H1 (cell line): ENCODE measurements around the gene SLC24A3. TPM values are rescaled to one million over a fixed set of nuclear protein-coding genes. Genes with fewer than 3 reads are reported as not detected.

Experiments
- CTCF ChIA-PET: fragments of 300-600 bp; sonication (Branson Sonifier 250); formaldehyde crosslinking; loops from one replicate; lab custom pipeline; 2021; ENCODE audit not compliant: partially characterized antibody; lab: Charles Lee
- POLR2A ChIA-PET: fragments of 300-600 bp; sonication (Branson Sonifier 250); formaldehyde crosslinking; loops from one replicate; lab custom pipeline; 2021; ENCODE audit warnings: inconsistent platforms; ENCODE audit not compliant: partially characterized antibody; lab: Charles Lee
- DNase-seq, 2 experiments: peaks; one replicate each; pipeline versions ENCODE4 v3.0.0 to v3.0.0-alpha.2; 2010 to 2022; ENCODE audit warnings: low spot score in 2 of 2, low read depth in 1 of 2, mixed read lengths in 1 of 2
- FAIRE-seq: peaks from 2 replicates; lab custom pipeline; 2011; peaks lifted over from hg19 to GRCh38; lab: Jason Lieb, UNC
- H2AFZ ChIP-seq: 2 replicates; pipeline ENCODE4 v1.8.1; 2012; ENCODE audit warnings: low read length, inconsistent platforms
- H2AK5ac ChIP-seq: 2 replicates; pipeline ENCODE4 v1.6.1; 2013; ENCODE audit warnings: low read depth, low read length
- H2BK120ac ChIP-seq: replicated peaks from 2 replicates; pipeline ENCODE3; 2013; ENCODE audit warnings: low read depth, low read length, inconsistent platforms
- H2BK12ac ChIP-seq: 2 replicates; pipeline ENCODE4 v1.6.1; 2013; ENCODE audit warnings: low read depth, low read length
- H2BK15ac ChIP-seq: 2 replicates; pipeline ENCODE4 v1.6.1; 2013; ENCODE audit warnings: low read length
- H2BK20ac ChIP-seq: 2 replicates; pipeline ENCODE4 v1.6.1; 2013; ENCODE audit warnings: low read length
- H2BK5ac ChIP-seq: 2 replicates; pipeline ENCODE4 v1.6.1; 2013; ENCODE audit warnings: low read depth, low read length
- H3K14ac ChIP-seq: 2 replicates; pipeline ENCODE4 v1.6.1; 2013; ENCODE audit warnings: inconsistent platforms; ENCODE audit not compliant: insufficient read length
- H3K18ac ChIP-seq: 2 replicates; pipeline ENCODE4 v1.6.1; 2013; ENCODE audit warnings: low read length; ENCODE audit errors: extremely low read depth
- H3K23ac ChIP-seq: 2 replicates; pipeline ENCODE4 v1.6.1; 2013; ENCODE audit warnings: inconsistent platforms; ENCODE audit not compliant: insufficient read length
- H3K23me2 ChIP-seq: 2 replicates; pipeline ENCODE4 v1.6.1; 2013; ENCODE audit warnings: low read depth, low read length
- H3K27ac ChIP-seq: 2 replicates; pipeline ENCODE4 v1.6.1; 2011; ENCODE audit warnings: low read depth, low read length, inconsistent platforms
- H3K27me3 ChIP-seq, 4 experiments: replicated peaks in 1 of 4; 1 replicate in 1 of 4; 2 replicates in 3 of 4; pipeline versions ENCODE4 v1.6.1 to v1.8.1; 2011 to 2013; ENCODE audit warnings: low read length in 3 of 4, mild to moderate bottlenecking in 3 of 4, inconsistent platforms in 2 of 4, mixed read lengths in 2 of 4, moderate library complexity in 1 of 4; ENCODE audit not compliant: control insufficient read depth in 3 of 4, insufficient read depth in 3 of 4; ENCODE audit errors: extremely low read depth in 1 of 4
- H3K36me3 ChIP-seq, 4 experiments: 2 replicates each; pipeline versions ENCODE4 v1.6.1 to v1.8.1; 2011 to 2013; ENCODE audit warnings: mild to moderate bottlenecking in 4 of 4, low read length in 3 of 4, moderate library complexity in 2 of 4, control low read depth in 1 of 4, inconsistent platforms in 1 of 4; ENCODE audit not compliant: insufficient read depth in 4 of 4, control insufficient read depth in 2 of 4
- H3K4ac ChIP-seq: replicated peaks from 2 replicates; pipeline ENCODE3; 2013; ENCODE audit warnings: low read length, low read depth, mixed read lengths, inconsistent platforms; ENCODE audit not compliant: insufficient read length
- H3K4me1 ChIP-seq, 4 experiments: replicated peaks in 1 of 4; 1 replicate in 1 of 4; 2 replicates in 3 of 4; pipeline versions ENCODE4 v1.6.1 to v1.8.1; 2011 to 2013; ENCODE audit warnings: low read length in 3 of 4, inconsistent platforms in 2 of 4, mixed read lengths in 1 of 4; ENCODE audit not compliant: insufficient read depth in 4 of 4, control insufficient read depth in 3 of 4
- H3K4me2 ChIP-seq, 2 experiments: 2 replicates each; pipeline versions ENCODE4 v1.6.1 to v1.8.1; 2011 to 2013; ENCODE audit warnings: low read depth in 2 of 2, low read length in 2 of 2, control low read depth in 1 of 2, inconsistent platforms in 1 of 2, mild to moderate bottlenecking in 1 of 2; ENCODE audit not compliant: insufficient read depth in 1 of 2
- H3K4me3 ChIP-seq, 4 experiments: fragments of 200-600, 300-600 bp in 1 of 4; sonication (generic), shearing (Covaris generic), sonication (Bioruptor Twin) in 1 of 4; 2 replicates each; pipeline versions ENCODE4 v1.5.1 to v1.8.1; 2011 to 2016; ENCODE audit warnings: low read length in 4 of 4, low read depth in 3 of 4, control low read depth in 2 of 4, inconsistent platforms in 2 of 4, mild to moderate bottlenecking in 2 of 4, mixed read lengths in 1 of 4, moderate library complexity in 1 of 4; ENCODE audit not compliant: insufficient read depth in 2 of 4; ENCODE audit errors: extremely low read depth in 1 of 4
- H3K56ac ChIP-seq: replicated peaks from 2 replicates; pipeline ENCODE3; 2013; ENCODE audit warnings: low read depth, mild to moderate bottlenecking, mixed read lengths, low read length, inconsistent platforms; ENCODE audit not compliant: insufficient read length
- H3K79me1 ChIP-seq: 2 replicates; pipeline ENCODE4 v1.6.1; 2013; ENCODE audit warnings: low read depth, low read length, control low read depth
- H3K79me2 ChIP-seq, 2 experiments: 2 replicates each; pipeline versions ENCODE4 v1.6.1 to v1.8.1; 2012 to 2013; ENCODE audit warnings: low read length in 2 of 2, mild to moderate bottlenecking in 2 of 2, inconsistent platforms in 1 of 2; ENCODE audit not compliant: insufficient read depth in 2 of 2, control insufficient read depth in 1 of 2
- H3K9ac ChIP-seq, 4 experiments: replicated peaks in 1 of 4; 1 replicate in 1 of 4; 2 replicates in 3 of 4; pipeline versions ENCODE4 v1.6.1 to v1.8.1; 2011 to 2013; ENCODE audit warnings: low read depth in 3 of 4, low read length in 3 of 4, control low read depth in 2 of 4, mild to moderate bottlenecking in 2 of 4, moderate library complexity in 2 of 4, inconsistent platforms in 1 of 4; ENCODE audit errors: extremely low read depth in 1 of 4
- H3K9me3 ChIP-seq, 2 experiments: 2 replicates each; pipeline versions ENCODE4 v1.6.1 to v1.8.1; 2012 to 2013; ENCODE audit warnings: mild to moderate bottlenecking in 2 of 2, moderate library complexity in 2 of 2, control low read depth in 1 of 2, inconsistent platforms in 1 of 2, low read depth in 1 of 2, low read length in 1 of 2, mixed read lengths in 1 of 2; ENCODE audit not compliant: insufficient read depth in 2 of 2
- H4K20me1 ChIP-seq, 2 experiments: replicated peaks in 1 of 2; 2 replicates each; pipeline versions ENCODE3 to v1.8.1; 2011 to 2013; ENCODE audit warnings: inconsistent platforms in 2 of 2, low read length in 2 of 2, mild to moderate bottlenecking in 1 of 2; ENCODE audit not compliant: insufficient read depth in 2 of 2, control insufficient read depth in 1 of 2
- H4K5ac ChIP-seq: 2 replicates; pipeline ENCODE4 v1.6.1; 2013; ENCODE audit warnings: low read length, low read depth, mixed read lengths, inconsistent platforms; ENCODE audit not compliant: insufficient read length
- H4K8ac ChIP-seq: 2 replicates; pipeline ENCODE4 v1.8.0; 2013; ENCODE audit warnings: mild to moderate bottlenecking, moderate library complexity, low read length, inconsistent platforms; ENCODE audit not compliant: insufficient read depth; ENCODE audit errors: extremely low read depth
- H4K91ac ChIP-seq: replicated peaks from 2 replicates; pipeline ENCODE3; 2013; ENCODE audit warnings: low read length, mixed read lengths, inconsistent platforms; ENCODE audit not compliant: insufficient read length
- NRF1 ChIP-seq: IDR thresholded peaks from 2 replicates; pipeline ENCODE4 v1.6.1; 2011; ENCODE audit warnings: mild to moderate bottlenecking, low read depth, low read length, improper control_type of control experiment
- WGBS, 2 experiments: shearing (Covaris generic) in 1 of 2; methylation state at CpG; one replicate each; pipeline versions ENCODE4 v1.1.6 to v1.1.7; 2013 to 2015; ENCODE audit warnings: low lambda C conversion rate in 2 of 2, mixed read lengths in 2 of 2, inconsistent platforms in 1 of 2, low coverage in 1 of 2, missing lambda C conversion rate in 1 of 2; ENCODE audit not compliant: insufficient replicate concordance in 2 of 2, insufficient coverage in 1 of 2, insufficient read length in 1 of 2; ENCODE audit errors: extremely low coverage in 1 of 2, missing lambda C conversion rate in 1 of 2; 5-methylcytosine and 5-hydroxymethylcytosine counted together
- polyA plus RNA-seq, 7 experiments: library from polyadenylated mRNA; depleted of rRNA in 3 of 7; stranded (reverse) in 5 of 7; unstranded in 2 of 7; fragments of >200 nt in 5 of 7; fragments of 200-250 nt in 2 of 7; gene quantifications; 1 replicate in 5 of 7; 2 replicates in 1 of 7; 4 replicates in 1 of 7; pipeline versions ENCODE4 v1.2.1 to v1.2.3, GENCODE V29; 2011 to 2013; ENCODE audit warnings: missing spikeins in 2 of 7, mixed read lengths in 2 of 7
- total RNA-seq: library from RNA; stranded (reverse); fragmentation: NEBNext Ultra II Directional; extraction: Animal tissue kit (Norgen Biotek cat#: 25700); gene quantifications from 2 replicates; pipeline ENCODE4 v1.2.1, GENCODE V29; 2021

The SLC24A3 gene
- total and polyA plus RNA-seq, 2 of the 8 experiments (the other 6 are each of a cell fraction or from before 2014, with no cell fraction given), result 4.5 to 6.3 TPM

GRCh38 chr20:19254956-19255355 lies 42.5 kb downstream of the SLC24A3 start:
- no peak for FAIRE-seq

More at GRCh38 chr20:19254956-19255355, 42.5 kb downstream of the SLC24A3 start:
- H2AFZ ChIP-seq, result no peak overlapping the region
- no peak overlapping the region for H3K14ac ChIP-seq
- no peak for DNase-seq
- H2BK12ac ChIP-seq, result no peak overlapping the region
- H3K9me3 ChIP-seq, result no peaks in the 10 kb centered on the region
- H4K91ac ChIP-seq, result no peak overlapping the region
- H2AK5ac ChIP-seq, result no peak overlapping the region
- H2BK15ac ChIP-seq, result no peak overlapping the region
- H3K56ac ChIP-seq, result no peak overlapping the region
- no peak overlapping the region for H3K4me3 ChIP-seq
- H3K27ac ChIP-seq, result no peak overlapping the region
- no peak overlapping the region for H3K23ac ChIP-seq
- H2BK120ac ChIP-seq, result no peak overlapping the region
- no peak for TF ChIP-seq NRF1
- CTCF ChIA-PET, result no interaction called here
- H3K79me2 ChIP-seq, result no peaks in the 10 kb centered on the region
- no peaks in the 10 kb centered on the region; the same call in 1 of the 2 replicates for H3K79me1 ChIP-seq
- POLR2A ChIA-PET, result no interaction called here
- H2BK20ac ChIP-seq, result no peak overlapping the region
- H4K20me1 ChIP-seq, result no peaks in the 10 kb centered on the region
- WGBS, 2 experiments, result 75% methylated on average over 4 of the region's 4 CpGs; no CpG with 5 or more reads in 1 of the 2 experiments
- no peaks in the 10 kb centered on the region for H3K4me1 ChIP-seq
- no peak overlapping the region for H2BK5ac ChIP-seq
- H3K9ac ChIP-seq, result no peak overlapping the region
- no peak overlapping the region for H3K18ac ChIP-seq
- no peak overlapping the region for H3K4ac ChIP-seq
- H3K27me3 ChIP-seq, result no peaks in the 10 kb centered on the region
- H4K8ac ChIP-seq, result no peak overlapping the region
- H3K23me2 ChIP-seq, result no peaks in the 10 kb centered on the region
- H3K4me2 ChIP-seq, result no peak overlapping the region
- H4K5ac ChIP-seq, result no peak overlapping the region
- no peaks in the 10 kb centered on the region for H3K36me3 ChIP-seq
